PC-9 (cell line): ENCODE data around the gene APOBEC3C. TPM values are rescaled to one million over a fixed set of nuclear protein-coding genes. Genes with fewer than 3 reads are reported as not detected.
"Not testable (repeated sequence)": the region's sequence is repeated elsewhere in the genome, so short reads cannot be mapped to it uniquely, and the experiment has no call there.

Experiments
- BruUV-seq: library from RNA; stranded (reverse); fragments of 400-500 nt; replicated peaks from 2 replicates; lab custom pipeline; 2021; lab: Mats Ljungman, UMichigan
- CTCF ChIA-PET: fragments of 300-600 bp; sonication (Branson Sonifier 250); formaldehyde crosslinking; loops from one replicate; lab custom pipeline; 2022; ENCODE audit warnings: antibody characterized with exemption; lab: Charles Lee
- POLR2A ChIA-PET: fragments of 300-600 bp; sonication (Branson Sonifier 250); formaldehyde crosslinking; loops from one replicate; lab custom pipeline; 2022; ENCODE audit warnings: antibody characterized with exemption; ENCODE audit not compliant: unreplicated experiment; lab: Charles Lee
- DNase-seq, 2 experiments: peaks; one replicate each; pipeline versions ENCODE4 v3.0.0 to v3.0.0-alpha.2; 2015 to 2022; ENCODE audit warnings: mixed read lengths in 1 of 2
- H2AFZ ChIP-seq: fragments of 200-600 bp; sonication (generic); 2 replicates; pipeline ENCODE4 v1.8.1; 2017; ENCODE audit warnings: antibody characterized with exemption
- H3F3A ChIP-seq: fragments of 200-600 bp; sonication (generic); 2 replicates; pipeline ENCODE4 v1.8.1; 2017; ENCODE audit warnings: antibody characterized with exemption, mild to moderate bottlenecking, low read depth; ENCODE audit not compliant: insufficient read depth
- H3K27ac ChIP-seq: fragments of 200-600 bp; sonication (generic); 2 replicates; pipeline ENCODE4 v1.6.1; 2016; ENCODE audit warnings: mixed run types
- H3K27me3 ChIP-seq: fragments of 200-600 bp; sonication (generic); 2 replicates; pipeline ENCODE4 v1.6.1; 2016; ENCODE audit warnings: low read depth, mixed run types; ENCODE audit not compliant: insufficient read depth
- H3K36me3 ChIP-seq: fragments of 200-600 bp; sonication (generic); 2 replicates; pipeline ENCODE4 v1.6.1; 2016; ENCODE audit warnings: low read depth, mixed run types
- H3K4me1 ChIP-seq: fragments of 200-600 bp; sonication (generic); replicated peaks from 2 replicates; pipeline ENCODE4 v1.6.1; 2016; ENCODE audit warnings: mixed run types; ENCODE audit not compliant: insufficient read depth
- H3K4me2 ChIP-seq: fragments of 200-600 bp; sonication (generic); 2 replicates; pipeline ENCODE4 v1.6.1; 2017; ENCODE audit warnings: mixed run types
- H3K4me3 ChIP-seq: fragments of 200-600 bp; sonication (generic); 2 replicates; pipeline ENCODE4 v1.6.1; 2016; ENCODE audit warnings: mixed run types
- H3K79me2 ChIP-seq: fragments of 200-600 bp; sonication (generic); 2 replicates; pipeline ENCODE4 v1.6.1; 2017; ENCODE audit warnings: low read depth, mixed run types
- H3K9me2 ChIP-seq: fragments of 200-600 bp; sonication (generic); 2 replicates; pipeline ENCODE4 v1.8.1; 2017; ENCODE audit warnings: mild to moderate bottlenecking; ENCODE audit not compliant: insufficient read depth
- H3K9me3 ChIP-seq: fragments of 200-600 bp; sonication (generic); 2 replicates; pipeline ENCODE4 v1.8.1; 2016; ENCODE audit warnings: low read depth; ENCODE audit not compliant: insufficient read depth
- H4K20me1 ChIP-seq: fragments of 200-600 bp; sonication (generic); 2 replicates; pipeline ENCODE4 v1.8.1; 2017; ENCODE audit not compliant: insufficient read depth
- CTCF ChIP-seq: fragments of 200-600 bp; sonication (generic); conservative IDR thresholded peaks from 2 replicates; pipeline ENCODE4 v1.6.1; 2017; ENCODE audit warnings: mixed run types, antibody characterized with exemption, mild to moderate bottlenecking, moderate library complexity
- EZH2 ChIP-seq: fragments of 200-600 bp; sonication (generic); IDR thresholded peaks from 2 replicates; pipeline ENCODE4 v1.8.0; 2017; ENCODE audit warnings: antibody characterized with exemption, low read depth
- intact Hi-C: fragments of 100-400 bp; cut with micrococcal nuclease; formaldehyde crosslinking; loops from one replicate; pipeline ENCODE4 v1.10.0; 2022; ENCODE audit not compliant: unreplicated experiment
- total RNA-seq: library from RNA; stranded (reverse); gene quantifications from 2 replicates; pipeline ENCODE4 v1.2.3, GENCODE V29; 2021

APOBEC3C gene
- total RNA-seq, 1 experiment from 2014 or later, result 64.6 TPM

DNA sequence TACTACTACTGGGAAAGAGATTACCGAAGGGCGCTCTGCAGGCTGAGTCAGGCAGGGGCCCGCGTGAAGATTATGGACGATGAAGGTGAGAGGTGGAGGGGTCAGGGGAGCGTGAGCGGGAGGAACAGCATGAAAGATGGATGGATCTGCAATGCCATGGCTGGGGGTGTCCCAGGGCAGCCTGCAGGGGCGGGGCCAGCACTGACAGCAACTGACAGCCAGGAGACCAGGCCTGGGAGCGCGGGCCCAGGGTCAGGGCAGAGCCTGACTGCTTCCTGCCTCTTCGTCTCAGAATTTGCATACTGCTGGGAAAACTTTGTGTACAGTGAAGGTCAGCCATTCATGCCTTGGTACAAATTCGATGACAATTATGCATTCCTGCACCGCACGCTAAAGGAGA is 31.1 kb downstream of the APOBEC3C start:
- DNase-seq, H3K9me3 ChIP-seq, H3K27me3 ChIP-seq, CTCF ChIA-PET, BruUV-seq, H3K27ac ChIP-seq, H4K20me1 ChIP-seq, H3K4me3 ChIP-seq, POLR2A ChIA-PET, H3K9me2 ChIP-seq, H3K36me3 ChIP-seq, H3K4me2 ChIP-seq, H2AFZ ChIP-seq: not testable (repeated sequence)
- Histone ChIP-seq H3K4me1 (peaks cover 41% of the 10 kb centered on the region), H3F3A (peaks cover 40% of the 10 kb centered on the region), H3K79me2 (peaks cover 28% of the 10 kb centered on the region)
- intact Hi-C loops, result loop anchor here (5.0 kb wide), 2 partner anchors 33 to 72 kb away; partner anchors contain the start of gene APOBEC3C

GRCh38 chr22:39049486-39049885 is 35.4 kb downstream of the APOBEC3C start:
- H4K20me1 ChIP-seq, H3K4me3 ChIP-seq, H3K27ac ChIP-seq, DNase-seq, BruUV-seq, H3K36me3 ChIP-seq, H3K79me2 ChIP-seq, H3K27me3 ChIP-seq, H3K9me3 ChIP-seq, H3K9me2 ChIP-seq, H2AFZ ChIP-seq: not testable (repeated sequence)
- POLR2A ChIA-PET, result interaction anchor here (0.6 kb wide), 2 partner anchors 32 to 234 kb away, joined by 3 to 9 read pairs; no protein-coding TSS in a partner anchor
- intact Hi-C loops, result loop anchor here (5.0 kb wide), 2 partner anchors 37 to 68 kb away; partner anchors contain the start of gene APOBEC3C
- Histone ChIP-seq H3K4me2 (peak overlapping the region; percentile 20; the same call in 1 of the 2 replicates), H3K4me1 (peaks cover 34% of the 10 kb centered on the region), H3F3A (peaks cover 53% of the 10 kb centered on the region)
- CTCF ChIA-PET, result interaction anchor here (0.6 kb wide), 2 partner anchors 35 to 296 kb away, joined by 3 to 5 read pairs; no protein-coding TSS in a partner anchor

GRCh38 chr22:39051844-39052495 is 37.9 kb downstream of the APOBEC3C start:
- H3K4me2 ChIP-seq, H3K27ac ChIP-seq, H3K4me3 ChIP-seq, CTCF ChIA-PET, DNase-seq, BruUV-seq, POLR2A ChIA-PET, H4K20me1 ChIP-seq, H2AFZ ChIP-seq, H3K36me3 ChIP-seq, H3K79me2 ChIP-seq, H3K9me2 ChIP-seq, H3K27me3 ChIP-seq: not testable (repeated sequence)
- Histone ChIP-seq H3K4me1 (peaks cover 27% of the 10 kb centered on the region), H3F3A (peaks cover 42% of the 10 kb centered on the region), H3K9me3 (peaks cover 11% of the 10 kb centered on the region; the same call in 1 of the 2 replicates)
- intact Hi-C loops, result loop anchor here (2.0 kb wide), 1 partner anchor 15 kb away; no protein-coding TSS in a partner anchor

- Histone ChIP-seq H3K4me1 (peaks cover 21% of the 10 kb centered on the region), H3K9me3 (peaks cover 11% of the 10 kb centered on the region; the same call in 1 of the 2 replicates), H3K9me2 (no peaks in the 10 kb centered on the region), H3F3A (peaks cover 20% of the 10 kb centered on the region), H3K4me3 (no peak overlapping the region), H3K27ac (no peak overlapping the region), H3K79me2 (no peaks in the 10 kb centered on the region), H3K27me3 (no peaks in the 10 kb centered on the region), H2AFZ (no peak overlapping the region), H3K36me3 (no peaks in the 10 kb centered on the region; the same call in 1 of the 2 replicates), H3K4me2 (no peak overlapping the region), H4K20me1 (no peaks in the 10 kb centered on the region)
- no peak for TF ChIP-seq EZH2
- TF ChIP-seq CTCF, result no peak
- no peak for DNase-seq
- ChIA-PET POLR2A (no interaction called here), CTCF (no interaction called here)
- no TSS peak for BruUV-seq
- intact Hi-C loops, result no loop called here
These were observed 41.6 kb downstream of the APOBEC3C start for GRCh38 chr22:39055658-39056057.

- H3K4me2 ChIP-seq, H4K20me1 ChIP-seq, H3K27ac ChIP-seq, H3K36me3 ChIP-seq, H3K4me3 ChIP-seq, BruUV-seq, DNase-seq, H2AFZ ChIP-seq, H3K9me2 ChIP-seq, H3K79me2 ChIP-seq, H3K9me3 ChIP-seq, H3K27me3 ChIP-seq, intact Hi-C loops, POLR2A ChIA-PET, CTCF ChIA-PET: not testable (repeated sequence)
- peaks cover 25% of the 10 kb centered on the region for H3F3A ChIP-seq
- peaks cover 42% of the 10 kb centered on the region for H3K4me1 ChIP-seq
These were observed 47.2 kb downstream of the APOBEC3C start for GRCh38 chr22:39061290-39061689.

DNA sequence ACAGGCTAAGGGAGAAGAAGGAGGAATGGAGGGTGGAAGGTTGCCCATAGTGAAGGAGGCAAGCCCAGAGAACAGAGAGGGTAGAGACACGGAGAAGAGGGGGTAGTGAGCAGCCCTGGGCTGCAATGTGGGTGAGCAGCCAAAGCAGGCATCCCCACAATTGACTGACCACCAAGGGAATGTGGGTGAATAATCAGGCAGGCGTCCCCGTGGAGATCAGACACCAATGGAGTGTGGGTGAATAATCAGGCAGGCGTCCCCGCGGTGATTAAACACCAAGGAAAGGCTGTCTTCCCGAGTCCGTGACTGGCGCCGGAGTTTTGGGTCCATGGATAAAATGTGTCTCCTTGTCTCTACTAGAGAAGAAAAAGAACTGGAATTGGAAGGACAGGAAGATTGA is 47.9 kb downstream of the APOBEC3C start:
- peaks cover 48% of the 10 kb centered on the region for H3K4me1 ChIP-seq
- H3K4me3 ChIP-seq, H3K36me3 ChIP-seq, H3K27ac ChIP-seq, DNase-seq, H3K9me2 ChIP-seq, H3K79me2 ChIP-seq, BruUV-seq, H3K27me3 ChIP-seq, POLR2A ChIA-PET, H4K20me1 ChIP-seq, CTCF ChIA-PET, H2AFZ ChIP-seq, H3K9me3 ChIP-seq, intact Hi-C loops, H3K4me2 ChIP-seq: not testable (repeated sequence)
- peaks cover 31% of the 10 kb centered on the region for H3F3A ChIP-seq
